Measurements from ENCODE around the gene RAP2C.
A peak's percentile ranks its signal among the peaks of the same experiment; 100 is the strongest.

RAP2C gene

GRCh38 chrX:132219343-132219768, at the start of gene RAP2C:
Gene RAP2C (minus strand): TSS chrX:132219447. CDS start chrX:132217268, 2,179 bp downstream.
- DNase-seq (ENCODE audit: low read depth in 2 of 2) = peak; percentile 30 to 44

- DNase-seq (ENCODE audit: low read depth in 2 of 2) = no peak
Measured at GRCh38 chrX:132267392-132267791, 48.1 kb upstream of the RAP2C start.

DNA sequence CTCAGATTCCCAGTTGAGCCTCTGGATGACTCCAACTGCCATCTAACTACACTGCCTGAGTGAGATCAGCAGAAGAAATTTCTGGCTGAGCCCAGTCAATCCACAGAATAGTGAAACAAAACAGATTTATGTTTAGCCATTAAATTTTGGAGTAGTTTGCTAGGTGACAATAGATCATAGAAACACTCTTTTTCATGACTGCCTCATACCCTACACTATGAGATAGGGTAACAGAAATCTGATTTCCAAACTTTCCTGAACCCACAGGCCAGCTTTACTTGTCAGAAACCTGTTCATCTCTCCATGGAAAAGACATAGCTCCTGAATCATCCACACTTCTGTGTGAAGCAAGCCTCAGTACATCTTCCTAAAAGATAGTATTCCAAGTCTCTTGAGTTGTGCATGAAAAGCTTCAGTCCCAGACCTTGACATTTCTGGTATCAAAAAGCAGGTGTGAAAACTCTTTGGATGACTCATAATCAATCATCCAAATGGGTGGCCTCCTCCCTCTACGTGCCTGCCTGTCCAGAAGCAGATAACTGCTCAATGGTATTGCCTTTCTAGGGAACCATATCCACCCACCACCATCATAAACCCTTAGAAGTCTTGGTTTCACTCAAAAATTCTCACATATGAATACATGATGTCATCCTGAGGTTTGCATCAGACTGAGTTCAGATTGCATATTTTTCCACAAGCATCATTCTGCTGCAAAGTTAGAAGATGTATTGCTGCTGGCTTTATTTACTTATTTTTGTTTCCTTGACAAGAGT, 47.5 kb upstream of the RAP2C start:
- DNase-seq (ENCODE audit: low read depth in 2 of 2) = no peak

- DNase-seq (ENCODE audit: low read depth in 2 of 2) = no peak
Measured at GRCh38 chrX:132263127-132263526, 43.9 kb upstream of the RAP2C start.

- no peak for DNase-seq (ENCODE audit: low read depth in 2 of 2)
Measured at GRCh38 chrX:132258509-132258908, 39.3 kb upstream of the RAP2C start.

DNA sequence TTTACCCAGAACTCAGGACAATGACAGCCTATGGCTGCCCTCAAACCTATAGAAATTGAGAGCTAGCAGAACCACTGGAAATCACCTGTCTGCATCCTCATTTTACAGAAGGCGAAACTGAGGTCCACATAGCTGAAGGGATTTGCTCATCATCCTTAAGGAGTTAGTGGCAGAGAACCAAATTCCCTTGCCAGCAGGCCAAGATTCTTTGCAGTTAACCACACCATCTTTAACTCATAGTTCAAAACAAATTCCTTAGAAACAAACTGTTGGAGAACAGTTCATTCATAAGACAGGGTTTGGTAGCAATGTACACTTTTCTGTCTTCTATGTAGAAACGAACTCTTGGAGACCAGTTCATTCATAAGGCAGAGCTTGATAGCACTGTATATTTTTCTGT, 37.9 kb upstream of the RAP2C start:
- DNase-seq (ENCODE audit: low read depth in 2 of 2) = no peak

GRCh38 chrX:132236121-132236520, 16.9 kb upstream of the RAP2C start:
- no peak for DNase-seq (ENCODE audit: low read depth in 2 of 2)

DNA sequence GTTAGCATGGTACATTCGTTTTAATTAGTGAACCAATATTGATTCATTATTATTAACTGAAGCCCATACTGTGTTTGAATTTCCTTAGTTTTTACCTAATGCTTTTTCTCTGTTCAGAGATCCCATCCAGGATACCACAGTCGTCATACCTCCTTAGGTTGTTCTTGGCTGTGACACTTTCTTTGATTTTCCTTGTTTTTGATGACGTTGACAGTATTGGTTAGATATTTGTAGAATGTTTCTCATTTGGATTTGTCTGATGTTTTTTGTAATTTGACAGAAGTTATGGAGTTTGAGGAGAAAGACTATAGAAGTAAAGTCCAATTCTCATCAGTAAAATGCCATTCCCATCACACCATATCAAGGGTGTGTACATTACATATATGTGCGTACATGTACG, 16.2 kb upstream of the RAP2C start:
- no peak for DNase-seq (ENCODE audit: low read depth in 2 of 2)

- DNase-seq (ENCODE audit: low read depth in 2 of 2) = no peak
Measured at GRCh38 chrX:132231587-132231986, 12.3 kb upstream of the RAP2C start.

GRCh38 chrX:132227383-132228112, 8.3 kb upstream of the RAP2C start:
- no peak for DNase-seq (ENCODE audit: low read depth in 2 of 2)

DNA sequence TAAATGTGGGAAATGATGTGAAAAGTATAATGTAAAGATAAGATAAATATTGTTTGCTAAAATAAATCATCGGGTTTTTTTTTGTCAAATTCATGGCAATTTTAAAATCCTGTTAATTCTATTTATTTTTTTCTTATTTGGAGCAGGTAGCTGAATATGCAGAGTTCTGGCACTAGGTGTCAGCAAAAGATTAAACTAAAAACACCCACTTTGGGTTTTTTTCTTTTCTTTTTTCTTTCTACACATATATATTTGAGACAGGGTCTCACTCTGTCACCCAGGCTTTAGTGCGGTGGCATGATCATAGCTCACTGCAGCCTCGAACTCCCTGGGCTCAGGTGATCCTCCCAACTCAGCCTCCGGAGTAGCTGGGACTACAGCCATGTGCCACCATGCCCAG, 6.9 kb upstream of the RAP2C start:
- DNase-seq (ENCODE audit: low read depth in 2 of 2) = no peak

GRCh38 chrX:132218100-132218812, 991 bp downstream of the RAP2C start:
- DNase-seq (ENCODE audit: low read depth in 2 of 2) = peak; percentile 54 to 63

DNA sequence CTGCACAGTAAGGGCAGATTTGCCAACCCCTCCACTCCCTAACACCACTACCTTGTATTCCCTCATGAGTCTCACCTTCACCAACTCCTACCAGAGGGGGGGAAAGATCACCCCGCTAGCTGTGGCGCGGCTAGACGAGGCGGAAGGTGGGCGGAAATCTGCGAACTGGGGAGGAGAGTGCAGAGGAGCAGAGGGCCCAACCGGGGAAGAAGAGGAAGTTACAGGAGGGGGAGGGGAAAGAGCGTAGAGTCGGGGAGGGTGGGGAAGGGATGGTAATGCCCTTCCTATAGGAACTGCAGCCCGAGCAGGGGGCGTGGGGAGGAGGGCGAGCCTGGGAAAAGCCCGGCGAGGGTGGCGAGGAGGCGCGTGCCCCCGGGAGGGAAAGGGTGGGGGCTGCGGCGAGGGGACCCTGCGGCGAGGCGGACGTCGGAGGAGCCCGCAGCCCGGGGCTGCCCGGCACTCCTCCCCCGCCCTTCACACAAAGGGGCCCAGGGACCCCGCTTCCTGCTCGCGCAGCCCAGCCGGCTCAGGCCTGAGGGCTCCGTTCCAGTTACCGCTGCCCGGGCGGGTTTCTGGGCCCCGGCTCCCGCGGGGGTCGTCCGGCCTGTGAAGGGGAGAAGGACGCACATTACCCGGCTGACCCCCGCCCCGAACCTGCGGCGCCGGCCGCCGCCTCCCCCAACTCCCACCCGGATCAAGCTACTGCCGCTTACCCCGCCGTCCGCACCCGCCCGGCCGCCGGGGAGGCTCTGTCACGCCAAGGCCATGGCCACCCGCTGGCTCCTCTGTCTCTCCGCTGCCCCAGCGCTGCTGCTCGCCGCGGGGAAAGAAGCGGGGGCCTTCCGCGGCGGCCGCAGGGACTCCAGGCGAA, 1.8 kb downstream of the RAP2C start:
- DNase-seq (ENCODE audit: low read depth in 2 of 2) = peak; percentile 56 to 60

DNA sequence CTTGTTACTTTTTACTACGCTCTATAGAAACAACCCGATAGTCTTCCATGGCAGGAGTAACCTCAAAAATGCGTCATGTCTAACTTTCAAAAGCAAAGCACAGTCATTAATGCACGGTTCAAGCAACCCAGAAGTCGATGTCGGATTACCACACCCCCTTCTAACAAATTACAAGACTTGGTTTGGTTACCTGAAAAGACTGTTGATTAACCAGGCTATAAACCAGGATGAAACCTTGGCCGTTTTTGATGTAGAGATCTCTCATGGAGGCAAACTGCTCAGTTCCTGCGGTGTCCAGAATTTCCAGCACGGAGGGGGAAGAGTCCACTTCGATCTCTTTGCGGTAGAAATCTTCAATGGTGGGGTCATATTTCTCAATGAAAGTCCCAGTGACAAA, 2.4 kb downstream of the RAP2C start:
- no peak for DNase-seq (ENCODE audit: low read depth in 2 of 2)

DNA sequence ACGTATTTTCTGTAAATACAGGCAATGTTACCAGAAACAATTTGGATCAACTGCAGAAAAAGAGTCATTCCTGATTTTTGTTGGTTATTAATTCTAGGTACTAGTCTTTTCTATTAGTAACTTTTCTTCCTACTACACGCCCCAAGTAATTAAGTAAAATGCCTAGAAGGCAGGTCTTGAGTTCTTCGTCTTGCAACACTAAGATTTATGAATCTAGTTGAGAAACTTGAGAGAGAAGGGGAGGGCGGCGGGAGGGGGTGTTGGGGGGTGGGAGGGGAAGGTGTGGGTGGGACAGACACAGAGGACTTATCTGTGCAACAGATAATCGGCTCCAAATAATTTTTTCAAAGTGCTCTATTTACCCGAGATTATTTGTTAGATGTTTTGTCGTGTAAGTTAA, 3.0 kb downstream of the RAP2C start:
- no peak for DNase-seq (ENCODE audit: low read depth in 2 of 2)

GRCh38 chrX:132214518-132214917, 4.7 kb downstream of the RAP2C start:
- DNase-seq (ENCODE audit: low read depth in 2 of 2) = no peak

- no peak for DNase-seq (ENCODE audit: low read depth in 2 of 2)
Measured at GRCh38 chrX:132209527-132209926, 9.7 kb downstream of the RAP2C start.

- DNase-seq (ENCODE audit: low read depth in 2 of 2) = no peak
Measured at GRCh38 chrX:132208422-132208821, 10.8 kb downstream of the RAP2C start.

- no peak for DNase-seq (ENCODE audit: low read depth in 2 of 2)
Measured at GRCh38 chrX:132207996-132208395, 11.3 kb downstream of the RAP2C start.

- DNase-seq (ENCODE audit: low read depth in 2 of 2) = no peak
Measured at GRCh38 chrX:132206259-132206658, 13.0 kb downstream of the RAP2C start.

- DNase-seq (ENCODE audit: low read depth in 2 of 2) = no peak
Measured at GRCh38 chrX:132204629-132205028, 14.6 kb downstream of the RAP2C start.

GRCh38 chrX:132200976-132201375, 18.3 kb downstream of the RAP2C start:
- DNase-seq (ENCODE audit: low read depth in 2 of 2) = no peak
